Small intestine (tissue), 7 donors: ENCODE measurements around the gene EIF4G1. TPM values are rescaled to one million over a fixed set of nuclear protein-coding genes. Genes with fewer than 3 reads are reported as not detected.
A peak's percentile ranks its signal among the peaks of the same experiment; 100 is the strongest.
"Not testable (repeated sequence)": the region's sequence is repeated elsewhere in the genome, so short reads cannot be mapped to it uniquely, and the experiment has no call there.

ENCODE experiments used
- DNase-seq, 2 donors: peaks; one replicate each; pipeline versions ENCODE4 v3.0.0 to v3.0.0-alpha.2; 2013
- FAIRE-seq: peaks from 2 replicates; lab custom pipeline; 2012; peaks lifted over from hg19 to GRCh38; lab: Jason Lieb, UNC
- H3K27ac ChIP-seq, 3 donors: one replicate each; pipeline ENCODE4 v1.5.1; 2013; ENCODE audit warnings: low read length in 2 of 3, mild to moderate bottlenecking in 2 of 3, control low read depth in 1 of 3, inconsistent platforms in 1 of 3, low read depth in 1 of 3, moderate library complexity in 1 of 3
- H3K27me3 ChIP-seq, 3 donors: one replicate each; pipeline ENCODE4 v1.6.1; 2013; ENCODE audit warnings: low read length in 3 of 3, inconsistent platforms in 1 of 3; ENCODE audit not compliant: control insufficient read depth in 3 of 3, insufficient read depth in 3 of 3
- H3K36me3 ChIP-seq, 3 donors: one replicate each; pipeline ENCODE4 v1.6.1; 2013; ENCODE audit warnings: low read length in 3 of 3, inconsistent platforms in 1 of 3, low read depth in 1 of 3, mild to moderate bottlenecking in 1 of 3, moderate library complexity in 1 of 3; ENCODE audit not compliant: control insufficient read depth in 3 of 3, insufficient read depth in 2 of 3
- H3K4me1 ChIP-seq, 3 donors: one replicate each; pipeline ENCODE4 v1.6.1; 2013; ENCODE audit warnings: low read length in 2 of 3, inconsistent platforms in 1 of 3, low read depth in 1 of 3, mild to moderate bottlenecking in 1 of 3, moderate library complexity in 1 of 3; ENCODE audit not compliant: control insufficient read depth in 3 of 3, insufficient read depth in 2 of 3
- H3K4me3 ChIP-seq, 3 donors: one replicate each; pipeline ENCODE4 v1.5.1; 2013; ENCODE audit warnings: low read length in 3 of 3, control low read depth in 1 of 3, inconsistent platforms in 1 of 3, low read depth in 1 of 3, mild to moderate bottlenecking in 1 of 3, moderate library complexity in 1 of 3
- H3K9me3 ChIP-seq, 2 donors: one replicate each; pipeline ENCODE4 v1.6.1; 2013; ENCODE audit warnings: low read depth in 1 of 2, low read length in 1 of 2; ENCODE audit not compliant: control insufficient read depth in 2 of 2, insufficient read depth in 1 of 2
- WGBS, 3 donors: extraction: QIAGEN DNeasy Blood & Tissue Kit; methylation state at CpG; one replicate each; pipeline ENCODE4 v1.1.7; 2013; 5-methylcytosine and 5-hydroxymethylcytosine counted together
- polyA plus RNA-seq, 4 donors: library from polyadenylated mRNA; stranded (reverse) in 3 of 4; unstranded in 1 of 4; fragments of 200-250 nt in 3 of 4; fragments of 120-200 nt in 1 of 4; gene quantifications; one replicate each; pipeline versions ENCODE4 v1.2.1 to v1.2.3, GENCODE V29; 2013
- donor health status: healthy with polysubstance abuse.
- donor health status: control.
- donor health status: control.
- donor health status: Bipolar disorder and iron deficiency.
- donor health status: healthy.

Gene EIF4G1
- polyA plus RNA-seq, 4 donors = 115 to 220 (median 155) TPM

GRCh38 chr3:184339451-184340135 lies 25.2 kb downstream of the EIF4G1 start:
- Histone ChIP-seq H3K36me3 (peaks cover 0 to 53% (median 5%) of the 10 kb centered on the region in 3 donors), H3K4me1 (peaks cover 0 to 29% (median 0%) of the 10 kb centered on the region in 3 donors), H3K27ac (peak overlapping the region in 1 of 3 donors; percentile 67)
- 90 to 92% (median 92%) methylated on average over 19 of the region's 19 CpGs for WGBS, 3 donors
- not testable (repeated sequence) for H3K4me3 ChIP-seq, H3K27me3 ChIP-seq, FAIRE-seq, DNase-seq, H3K9me3 ChIP-seq

GRCh38 chr3:184341925-184342324 lies 27.5 kb downstream of the EIF4G1 start:
- H3K27me3 ChIP-seq = no peaks in the 10 kb centered on the region
- H3K4me3 ChIP-seq = no peak overlapping the region
- 18 to 84% (median 41%) methylated on average over 7 of the region's 7 CpGs for WGBS, 3 donors
- peaks cover 0 to 35% (median 3%) of the 10 kb centered on the region in 3 donors for H3K4me1 ChIP-seq
- H3K9me3 ChIP-seq = no peaks in the 10 kb centered on the region
- peak in 1 of 2 donors; percentile 93 for DNase-seq
- H3K27ac ChIP-seq = no peak overlapping the region
- peaks cover 0 to 61% (median 3%) of the 10 kb centered on the region in 3 donors for H3K36me3 ChIP-seq
- FAIRE-seq = no peak

- WGBS, 3 donors = 80 to 93% (median 90%) methylated on average over 4 to 5 of the region's 5 CpGs
- no peak for DNase-seq
- H3K27ac ChIP-seq = no peak overlapping the region
- H3K4me3 ChIP-seq = no peak overlapping the region
- no peaks in the 10 kb centered on the region for H3K9me3 ChIP-seq
- H3K27me3 ChIP-seq = no peaks in the 10 kb centered on the region
- peaks cover 0 to 22% (median 3%) of the 10 kb centered on the region in 3 donors for H3K4me1 ChIP-seq
- peaks cover 0 to 64% (median 3%) of the 10 kb centered on the region in 3 donors for H3K36me3 ChIP-seq
- no peak for FAIRE-seq
Observed at GRCh38 chr3:184343200-184343876, 28.9 kb downstream of the EIF4G1 start.

GRCh38 chr3:184344579-184345316 lies 30.3 kb downstream of the EIF4G1 start:
- H3K27me3 ChIP-seq = no peaks in the 10 kb centered on the region
- DNase-seq (no peak), FAIRE-seq (no peak)
- peaks cover 0 to 15% (median 3%) of the 10 kb centered on the region in 3 donors for H3K4me1 ChIP-seq
- 88 to 93% (median 90%) methylated on average over 22 to 24 of the region's 24 CpGs for WGBS, 3 donors
- H3K9me3 ChIP-seq = no peaks in the 10 kb centered on the region
- H3K27ac ChIP-seq = no peak overlapping the region
- peaks cover 0 to 70% (median 3%) of the 10 kb centered on the region in 3 donors for H3K36me3 ChIP-seq
- H3K4me3 ChIP-seq = no peak overlapping the region

GRCh38 chr3:184345317-184346144 lies 31.1 kb downstream of the EIF4G1 start:
- no peak for FAIRE-seq
- DNase-seq = peak; percentile 89 to 94
- peaks cover 0 to 75% (median 3%) of the 10 kb centered on the region in 3 donors for H3K36me3 ChIP-seq
- no peak overlapping the region for H3K4me3 ChIP-seq
- no peaks in the 10 kb centered on the region for H3K27me3 ChIP-seq
- peak overlapping the region; percentile 71 to 72 (median 72) for H3K27ac ChIP-seq
- peaks cover 0 to 15% (median 3%) of the 10 kb centered on the region in 3 donors for H3K4me1 ChIP-seq
- H3K9me3 ChIP-seq = no peaks in the 10 kb centered on the region
- 35 to 52% (median 39%) methylated on average over 13 to 14 of the region's 14 CpGs for WGBS, 3 donors

- FAIRE-seq = no peak
- Histone ChIP-seq H3K36me3 (peaks cover 0 to 75% (median 3%) of the 10 kb centered on the region in 3 donors), H3K4me1 (peaks cover 2 to 19% (median 6%) of the 10 kb centered on the region in 3 donors), H3K27me3 (no peaks in the 10 kb centered on the region), H3K4me3 (no peak overlapping the region), H3K9me3 (no peaks in the 10 kb centered on the region), H3K27ac (peak overlapping the region; percentile 52 to 72 (median 71))
- DNase-seq = no peak
- WGBS, 3 donors = 91 to 96% (median 93%) methylated on average over 20 of the region's 20 CpGs
Observed at GRCh38 chr3:184346480-184347190, 32.2 kb downstream of the EIF4G1 start.

- peaks cover 4 to 26% (median 9%) of the 10 kb centered on the region in 3 donors for H3K4me1 ChIP-seq
- no peaks in the 10 kb centered on the region for H3K27me3 ChIP-seq
- 74 to 83% (median 77%) methylated on average over 12 of the region's 12 CpGs for WGBS, 3 donors
- H3K9me3 ChIP-seq = no peaks in the 10 kb centered on the region
- no peak overlapping the region for H3K4me3 ChIP-seq
- DNase-seq (no peak), FAIRE-seq (no peak)
- no peak overlapping the region for H3K27ac ChIP-seq
- H3K36me3 ChIP-seq = peaks cover 0 to 74% (median 3%) of the 10 kb centered on the region in 3 donors
Observed at GRCh38 chr3:184347321-184348056, 33.1 kb downstream of the EIF4G1 start.
